GM21529 (cell line): ENCODE results near the gene HCFC2.

Source experiments
- ATAC-seq: cut with Tn5 transposase; IDR thresholded peaks from one replicate; pipeline ENCODE4 v1.9.1; 2021; ENCODE audit not compliant: unreplicated experiment

The HCFC2 gene

DNA sequence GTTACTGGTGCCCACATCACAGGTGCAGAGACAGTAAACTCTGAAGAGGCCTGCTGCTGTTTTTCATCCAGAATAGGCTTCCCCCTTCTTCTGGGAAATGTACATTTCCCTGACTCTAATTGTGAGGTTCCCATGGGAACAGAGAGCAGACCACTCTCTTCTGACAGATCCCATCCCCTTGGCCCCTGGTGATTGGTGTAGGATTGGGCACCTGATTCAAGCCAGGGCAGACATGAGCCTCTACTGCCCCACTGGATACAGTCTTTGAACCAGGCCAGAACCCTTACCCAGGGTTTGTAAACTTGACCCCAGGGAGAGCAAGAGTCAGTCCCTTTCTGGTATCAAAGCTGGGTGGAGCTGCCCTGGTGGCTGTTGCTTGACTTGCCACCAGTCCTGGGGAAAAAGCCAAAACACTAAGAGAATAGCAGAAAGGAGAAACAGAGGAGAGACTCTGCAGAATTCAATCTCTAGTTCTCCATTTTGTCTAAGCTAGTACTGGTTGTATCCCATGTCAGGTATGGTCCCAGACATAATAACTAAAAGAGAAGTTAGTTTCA, 88.4 kb downstream of the HCFC2 start:
- no peak for ATAC-seq

DNA sequence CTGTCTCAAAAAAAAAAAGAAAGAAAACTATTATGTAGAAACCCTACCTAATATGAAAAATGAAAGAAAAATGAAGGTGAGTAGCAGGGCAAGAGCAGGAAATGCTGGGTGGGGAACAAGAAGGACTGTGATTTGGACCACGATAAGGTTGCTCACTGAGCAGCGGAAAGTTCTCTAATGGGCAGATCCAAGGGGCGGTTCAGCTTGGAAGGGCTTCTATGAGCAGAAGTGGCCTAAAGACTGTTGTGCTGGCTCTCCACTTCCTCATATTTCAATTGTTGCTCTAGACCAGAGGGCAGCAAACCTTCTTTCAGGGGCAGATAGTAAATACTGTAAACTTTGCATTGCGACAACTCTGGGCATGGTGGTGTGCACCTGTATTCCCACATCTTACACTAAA, 90.0 kb downstream of the HCFC2 start:
- no peak for ATAC-seq

DNA sequence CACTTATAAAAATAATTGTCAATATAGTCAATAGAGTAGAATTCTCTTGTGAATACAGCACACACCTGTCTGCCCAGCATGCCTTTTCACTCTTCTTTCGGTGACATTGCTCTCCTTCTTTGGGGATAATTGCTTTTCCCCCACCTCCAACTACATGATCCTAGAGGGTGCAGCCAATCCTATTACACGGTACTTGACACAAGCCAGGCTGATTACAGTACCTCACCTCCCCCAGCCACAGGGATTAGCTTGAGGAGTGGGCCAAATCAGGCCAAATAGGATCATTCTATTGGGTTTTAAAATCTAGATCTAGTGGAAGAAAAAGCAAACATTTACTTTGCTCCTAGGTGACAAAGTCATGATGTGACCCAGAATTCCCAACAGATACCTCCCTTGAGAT, 90.5 kb downstream of the HCFC2 start:
- no peak for ATAC-seq
